Mesothelial cell of epicardium (in vitro differentiated cells): ENCODE measurements around the gene RCAN2. TPM values are rescaled to one million over a fixed set of nuclear protein-coding genes. Genes with fewer than 3 reads are reported as not detected.

Source experiments
- DNase-seq, 2 experiments: peaks; one replicate each; pipeline ENCODE4 v3.0.0; 2021; ENCODE audit warnings: low spot score in 2 of 2; ENCODE audit not compliant: unreplicated experiment in 2 of 2
- H3K27ac Mint-ChIP-seq: 2 replicates; pipeline ENCODE4 v1.8.0; 2021; ENCODE audit warnings: mixed read lengths
- H3K27me3 Mint-ChIP-seq: 2 replicates; pipeline ENCODE4 v1.8.0; 2021; ENCODE audit warnings: low read depth, mixed read lengths
- H3K36me3 Mint-ChIP-seq: 2 replicates; pipeline ENCODE4 v1.8.0; 2021; ENCODE audit warnings: mixed read lengths
- H3K4me1 Mint-ChIP-seq: 2 replicates; pipeline ENCODE4 v1.8.0; 2021; ENCODE audit warnings: mixed read lengths
- H3K4me3 Mint-ChIP-seq: 2 replicates; pipeline ENCODE4 v1.8.0; 2021; ENCODE audit warnings: mild to moderate bottlenecking, moderate library complexity, mixed read lengths
- H3K9me3 Mint-ChIP-seq: 2 replicates; pipeline ENCODE4 v1.8.0; 2021; ENCODE audit warnings: mixed read lengths
- CTCF ChIP-seq: fragments of 200-600 bp; sonication (generic); IDR thresholded peaks from one replicate; pipeline ENCODE4 v1.5.0; 2021; ENCODE audit warnings: antibody characterized with exemption; ENCODE audit not compliant: unreplicated experiment
- total RNA-seq: library from RNA; stranded (reverse); gene quantifications from 3 replicates; pipeline ENCODE4 v1.2.1, GENCODE V29; 2021

Gene RCAN2
- total RNA-seq, 1 donor from 2014 or later = 4.0 TPM

- H3K4me1 Mint-ChIP-seq = peaks cover 2% of the 10 kb centered on the region
- H3K4me3 Mint-ChIP-seq = no peak overlapping the region
- no peak for TF ChIP-seq CTCF
- DNase-seq = no peak
- no peaks in the 10 kb centered on the region for H3K9me3 Mint-ChIP-seq
- H3K36me3 Mint-ChIP-seq = no peaks in the 10 kb centered on the region
- H3K27ac Mint-ChIP-seq = no peak overlapping the region
- H3K27me3 Mint-ChIP-seq = no peaks in the 10 kb centered on the region
Measured at GRCh38 chr6:46420921-46421638, 70.2 kb downstream of the RCAN2 start.

GRCh38 chr6:46419576-46420002 is 71.7 kb downstream of the RCAN2 start:
- TF ChIP-seq CTCF = peak; percentile 69
- DNase-seq = peak in 1 of 2 experiments; percentile 50
- Mint-ChIP-seq H3K4me3 (no peak overlapping the region), H3K9me3 (no peaks in the 10 kb centered on the region), H3K27me3 (no peaks in the 10 kb centered on the region), H3K4me1 (peaks cover 2% of the 10 kb centered on the region), H3K36me3 (no peaks in the 10 kb centered on the region), H3K27ac (no peak overlapping the region)

- DNase-seq = no peak
- no peak overlapping the region for H3K27ac Mint-ChIP-seq
- no peak overlapping the region for H3K4me3 Mint-ChIP-seq
- no peaks in the 10 kb centered on the region for H3K9me3 Mint-ChIP-seq
- H3K4me1 Mint-ChIP-seq = peaks cover 2% of the 10 kb centered on the region
- no peaks in the 10 kb centered on the region for H3K27me3 Mint-ChIP-seq
- TF ChIP-seq CTCF = no peak
- no peaks in the 10 kb centered on the region for H3K36me3 Mint-ChIP-seq
Measured at GRCh38 chr6:46414398-46414797, 76.9 kb downstream of the RCAN2 start.

GRCh38 chr6:46412662-46413061 is 78.6 kb downstream of the RCAN2 start:
- H3K9me3 Mint-ChIP-seq = no peaks in the 10 kb centered on the region
- H3K4me3 Mint-ChIP-seq = no peak overlapping the region
- no peak for TF ChIP-seq CTCF
- no peak for DNase-seq
- H3K27me3 Mint-ChIP-seq = no peaks in the 10 kb centered on the region
- no peaks in the 10 kb centered on the region for H3K36me3 Mint-ChIP-seq
- peaks cover 9% of the 10 kb centered on the region for H3K4me1 Mint-ChIP-seq
- H3K27ac Mint-ChIP-seq = no peak overlapping the region

GRCh38 chr6:46411456-46412197 is 79.6 kb downstream of the RCAN2 start:
- peaks cover 19% of the 10 kb centered on the region for H3K4me1 Mint-ChIP-seq
- H3K36me3 Mint-ChIP-seq = no peaks in the 10 kb centered on the region
- no peak for TF ChIP-seq CTCF
- no peaks in the 10 kb centered on the region for H3K9me3 Mint-ChIP-seq
- no peak for DNase-seq
- no peak overlapping the region for H3K27ac Mint-ChIP-seq
- no peak overlapping the region for H3K4me3 Mint-ChIP-seq
- no peaks in the 10 kb centered on the region for H3K27me3 Mint-ChIP-seq
